Measurements from ENCODE around the gene DIP2C.

DNA sequence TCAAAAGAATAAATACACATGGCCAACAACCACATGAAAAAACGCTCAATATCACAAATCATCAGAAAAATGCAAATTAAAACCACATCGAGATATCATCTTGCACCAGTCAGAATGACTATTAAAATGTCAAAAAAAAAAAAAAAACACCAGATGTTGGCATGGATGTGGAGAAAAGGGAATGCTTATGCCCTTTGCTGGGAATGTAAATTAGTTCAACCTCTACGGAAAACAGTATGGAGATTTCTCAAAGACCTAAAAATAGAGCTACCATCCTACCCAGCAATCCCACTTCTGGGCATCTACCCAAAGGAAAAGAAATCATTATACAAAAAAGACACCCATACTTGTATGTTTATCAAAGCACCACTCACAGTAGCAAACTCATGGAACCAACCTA lies 45.0 kb upstream of the DIP2C start:
- TF ChIP-seq CTCF (IDR thresholded peaks at IDR 0.05) (no peak), POLR2AphosphoS5 (IDR thresholded peaks at IDR 0.05) (no peak)

Measured in prostate gland (tissue), 2 donors.